ENCODE measurements around the gene GNPAT.

GNPAT gene

DNA sequence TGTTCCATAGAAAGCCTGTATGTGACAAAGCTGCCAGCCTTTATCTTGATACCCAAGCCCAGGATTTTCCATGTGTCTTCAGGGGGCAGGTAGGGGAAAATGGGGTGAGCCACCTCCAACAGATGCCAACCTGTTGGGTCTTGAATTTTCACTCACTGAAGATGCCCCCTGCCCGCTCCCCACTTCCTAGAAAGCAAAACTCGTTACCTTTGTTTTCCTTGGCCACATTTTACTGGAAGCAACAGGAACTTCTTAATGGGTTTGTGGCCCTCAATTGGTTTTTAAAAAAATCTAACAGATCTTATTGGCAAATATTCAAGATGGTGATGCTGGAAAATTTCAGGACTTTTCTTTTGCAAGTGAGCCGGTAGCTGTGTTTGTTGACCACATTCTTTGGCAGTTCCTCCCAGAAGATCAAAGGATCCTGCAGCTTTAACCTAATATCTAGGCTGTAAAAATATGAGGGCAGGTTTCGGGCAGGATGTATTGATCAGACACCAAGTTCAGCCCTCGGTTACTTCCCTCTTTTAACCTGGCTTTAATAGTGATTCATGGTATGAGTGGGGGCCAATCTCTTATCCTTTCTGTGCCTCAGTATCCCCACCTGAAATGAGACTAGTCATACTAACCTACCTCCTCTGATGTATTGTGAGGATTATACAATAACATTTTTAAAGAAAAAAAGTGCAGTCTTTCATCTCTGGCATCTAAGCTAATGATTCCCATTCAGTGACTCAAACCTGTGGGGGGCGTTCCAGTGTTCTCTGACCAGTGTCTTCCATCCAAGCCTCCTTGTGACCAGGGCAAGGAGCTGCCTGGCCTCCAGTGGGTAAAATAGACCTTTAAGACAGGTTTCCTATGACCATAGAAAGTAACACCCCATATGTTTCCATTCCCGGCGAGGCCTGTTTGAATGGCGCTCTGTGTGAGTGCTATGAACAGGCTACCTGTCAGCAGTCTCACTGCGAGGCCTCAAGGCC, 21.3 kb upstream of the GNPAT start:
- H3K4me3 ChIP-seq (replicated peaks in 1 of 2; ENCODE audit: low read depth in 2 of 2, low read length in 2 of 2): no peak overlapping the region
- DNase-seq (ENCODE audit: low read depth in 2 of 2): no peak
- TF ChIP-seq, protein P1, sequence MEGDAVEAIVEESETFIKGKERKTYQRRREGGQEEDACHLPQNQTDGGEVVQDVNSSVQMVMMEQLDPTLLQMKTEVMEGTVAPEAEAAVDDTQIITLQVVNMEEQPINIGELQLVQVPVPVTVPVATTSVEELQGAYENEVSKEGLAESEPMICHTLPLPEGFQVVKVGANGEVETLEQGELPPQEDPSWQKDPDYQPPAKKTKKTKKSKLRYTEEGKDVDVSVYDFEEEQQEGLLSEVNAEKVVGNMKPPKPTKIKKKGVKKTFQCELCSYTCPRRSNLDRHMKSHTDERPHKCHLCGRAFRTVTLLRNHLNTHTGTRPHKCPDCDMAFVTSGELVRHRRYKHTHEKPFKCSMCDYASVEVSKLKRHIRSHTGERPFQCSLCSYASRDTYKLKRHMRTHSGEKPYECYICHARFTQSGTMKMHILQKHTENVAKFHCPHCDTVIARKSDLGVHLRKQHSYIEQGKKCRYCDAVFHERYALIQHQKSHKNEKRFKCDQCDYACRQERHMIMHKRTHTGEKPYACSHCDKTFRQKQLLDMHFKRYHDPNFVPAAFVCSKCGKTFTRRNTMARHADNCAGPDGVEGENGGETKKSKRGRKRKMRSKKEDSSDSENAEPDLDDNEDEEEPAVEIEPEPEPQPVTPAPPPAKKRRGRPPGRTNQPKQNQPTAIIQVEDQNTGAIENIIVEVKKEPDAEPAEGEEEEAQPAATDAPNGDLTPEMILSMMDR (IDR thresholded peaks at IDR 0.05; ENCODE audit: low read depth, low read length): no peak

DNA sequence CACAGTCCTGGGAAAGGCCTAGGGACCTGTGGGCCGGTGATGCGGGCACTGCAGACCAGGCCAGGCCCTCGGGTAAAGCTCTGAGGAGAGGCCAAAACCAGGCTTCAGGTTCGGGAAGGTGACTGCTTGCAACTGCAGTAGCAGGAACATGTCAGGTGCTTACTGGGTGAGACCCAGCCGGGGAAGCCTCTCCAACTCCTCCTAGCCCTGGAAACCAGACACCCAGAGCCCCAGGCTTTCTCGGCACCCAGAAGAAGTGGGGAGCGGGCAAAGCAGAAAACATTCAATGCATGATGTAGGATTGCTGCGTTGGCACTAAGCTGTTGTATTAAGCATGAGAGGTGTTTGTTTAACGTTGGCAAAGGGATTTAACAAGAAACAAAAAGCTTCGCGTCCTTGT, 20.2 kb upstream of the GNPAT start:
- no peak overlapping the region for H3K4me3 ChIP-seq (replicated peaks in 1 of 2; ENCODE audit: low read depth in 2 of 2, low read length in 2 of 2)
- no peak for DNase-seq (ENCODE audit: low read depth in 2 of 2)
- TF ChIP-seq, protein P1 (IDR thresholded peaks at IDR 0.05; ENCODE audit: low read depth, low read length): no peak

DNA sequence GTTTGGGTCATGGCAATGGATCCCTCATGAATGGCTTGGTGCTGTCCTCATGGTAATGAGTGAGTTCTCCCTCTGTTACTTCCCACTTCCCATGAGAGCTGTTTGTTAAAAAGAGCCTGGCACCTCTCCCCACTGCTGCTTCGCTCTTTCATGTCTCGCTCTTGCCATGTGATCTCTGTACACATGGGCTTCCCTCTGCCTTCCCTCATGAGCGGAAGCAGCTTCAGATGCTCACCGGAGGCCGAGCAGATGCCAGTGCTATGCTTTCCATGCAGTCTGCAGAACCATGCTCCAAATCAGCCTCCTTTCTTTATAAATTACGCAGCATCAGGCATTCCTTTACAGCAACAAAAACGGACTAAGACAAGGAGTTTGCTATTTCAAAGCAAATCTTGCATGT, 14.9 kb upstream of the GNPAT start:
- no peak overlapping the region for H3K4me3 ChIP-seq (replicated peaks in 1 of 2; ENCODE audit: low read depth in 2 of 2, low read length in 2 of 2)
- no peak for DNase-seq (ENCODE audit: low read depth in 2 of 2)
- TF ChIP-seq, protein P1 (IDR thresholded peaks at IDR 0.05; ENCODE audit: low read depth, low read length): no peak

DNA sequence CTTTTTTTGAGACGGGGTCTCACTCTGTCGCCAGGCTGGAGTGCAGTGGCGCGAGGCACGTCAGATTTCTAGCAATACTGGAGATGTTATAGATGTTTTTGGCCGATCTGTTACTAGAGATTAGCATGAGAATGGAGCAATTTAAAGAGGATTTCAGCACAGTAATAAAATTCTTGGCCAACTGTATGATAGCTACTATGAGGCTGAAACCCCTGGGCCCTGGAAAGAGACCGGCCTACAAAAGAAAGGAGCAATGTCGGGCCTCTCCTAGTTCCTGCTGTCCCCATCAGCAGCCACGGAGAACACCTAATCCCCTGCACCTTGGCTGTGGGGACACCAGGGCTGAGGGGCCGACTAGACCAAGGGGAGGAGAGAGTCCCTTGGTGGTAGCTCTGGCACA, 9.5 kb upstream of the GNPAT start:
- TF ChIP-seq, protein P1 (IDR thresholded peaks at IDR 0.05; ENCODE audit: low read depth, low read length): no peak
- DNase-seq (ENCODE audit: low read depth in 2 of 2): no peak
- H3K4me3 ChIP-seq (replicated peaks in 1 of 2; ENCODE audit: low read depth in 2 of 2, low read length in 2 of 2): no peak overlapping the region

DNA sequence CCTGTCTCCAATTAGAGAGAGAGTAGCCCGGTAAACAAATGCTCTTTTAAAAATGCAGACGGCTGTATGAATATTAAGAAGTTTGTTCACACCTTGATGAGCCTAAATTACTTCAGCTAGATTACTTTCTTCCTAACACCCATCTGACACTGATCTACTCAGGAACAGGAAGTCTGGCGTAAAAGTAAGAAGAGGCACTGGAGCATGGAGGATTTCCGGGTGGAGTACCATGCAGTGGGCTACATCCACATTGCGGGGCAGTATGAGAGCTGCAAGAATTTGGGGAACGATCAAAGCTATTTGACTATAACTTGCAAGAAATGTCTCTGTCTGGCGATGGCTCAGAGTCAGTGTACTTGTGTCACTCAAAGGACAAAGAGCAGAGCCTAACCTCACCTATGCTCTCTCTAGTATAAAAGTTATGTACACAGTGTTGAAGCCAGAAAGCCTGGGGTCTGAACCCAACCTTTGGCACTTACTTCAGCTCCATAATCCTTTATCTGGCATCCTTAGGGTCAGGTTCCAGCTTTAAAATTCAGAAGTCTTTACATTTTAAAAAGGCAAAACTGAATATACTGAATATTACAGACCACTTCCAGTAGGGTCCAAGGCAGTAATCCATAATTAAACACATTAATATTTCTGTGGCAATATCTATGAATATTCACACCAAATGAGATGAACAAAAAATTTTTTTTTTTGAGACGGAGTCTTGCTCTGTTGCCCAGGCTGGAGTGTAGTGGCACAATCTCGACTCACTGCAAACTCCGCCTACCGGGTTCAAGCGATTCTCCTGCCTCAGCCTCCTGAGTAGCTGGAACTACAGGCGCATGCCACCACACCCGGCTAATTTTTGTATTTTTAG, 7.9 kb upstream of the GNPAT start:
- TF ChIP-seq, protein P1 (IDR thresholded peaks at IDR 0.05; ENCODE audit: low read depth, low read length): no peak
- H3K4me3 ChIP-seq (replicated peaks in 1 of 2; ENCODE audit: low read depth in 2 of 2, low read length in 2 of 2): no peak overlapping the region
- no peak for DNase-seq (ENCODE audit: low read depth in 2 of 2)

DNA sequence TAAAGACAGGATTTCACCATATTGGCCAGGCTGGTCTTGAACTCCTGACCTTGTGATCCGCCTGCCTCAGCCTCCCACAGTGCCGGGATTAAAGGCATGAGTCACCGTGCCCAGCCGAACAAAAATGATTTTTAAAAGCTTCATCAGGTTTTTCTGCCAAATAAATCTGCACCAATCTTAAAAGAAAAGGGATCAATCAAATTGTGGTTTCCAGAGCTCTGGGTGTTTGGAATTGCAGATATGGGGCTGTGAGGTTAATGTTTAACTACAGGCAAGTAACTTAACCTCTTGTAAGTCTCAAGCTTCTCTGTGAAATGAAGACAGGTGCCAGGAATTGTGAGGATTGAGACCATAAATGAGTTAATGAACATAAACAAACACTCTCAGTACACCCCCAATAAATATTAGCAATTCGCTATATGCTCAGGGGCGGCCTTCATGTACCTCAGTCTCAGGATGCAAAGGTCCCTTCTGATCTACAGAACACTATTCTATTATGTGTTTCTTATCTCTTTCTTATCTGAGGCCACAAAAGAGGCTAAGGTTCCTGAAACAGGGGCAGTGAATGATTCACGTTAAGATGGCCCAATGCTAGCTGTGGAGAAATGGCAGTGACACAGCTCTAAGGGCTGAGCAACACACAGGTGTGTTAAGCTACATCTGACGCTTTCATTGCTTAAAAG, 7.1 kb upstream of the GNPAT start:
- H3K4me3 ChIP-seq (replicated peaks in 1 of 2; ENCODE audit: low read depth in 2 of 2, low read length in 2 of 2): no peak overlapping the region
- no peak for DNase-seq (ENCODE audit: low read depth in 2 of 2)
- TF ChIP-seq, protein P1 (IDR thresholded peaks at IDR 0.05; ENCODE audit: low read depth, low read length): no peak

Data from cardiac fibroblast (primary cell).